AG04450 (cell line): ENCODE measurements around the gene CACNA2D3. TPM values are rescaled to one million over a fixed set of nuclear protein-coding genes. Genes with fewer than 3 reads are reported as not detected.
A peak's percentile ranks its signal among the peaks of the same experiment; 100 is the strongest.

Source experiments
- CTCF ChIA-PET: fragments of 300-600, 350-600 bp; formaldehyde crosslinking; extraction: SDS; loops from one replicate; lab custom pipeline; 2022; ENCODE audit warnings: antibody characterized with exemption, inconsistent platforms; lab: Charles Lee
- POLR2A ChIA-PET: fragments of 350-600 bp; formaldehyde crosslinking; extraction: SDS; loops from one replicate; lab custom pipeline; 2021; ENCODE audit warnings: antibody characterized with exemption, inconsistent platforms; lab: Yijun Ruan, JAX
- DNase-seq: peaks from one replicate; pipeline ENCODE4 v3.0.0-alpha.2; 2011; ENCODE audit warnings: low read depth, low spot score
- H3K27ac ChIP-seq: one replicate; pipeline ENCODE4 v1.5.1; 2012; ENCODE audit warnings: low read depth, low read length, control low read depth
- H3K27me3 ChIP-seq: one replicate; pipeline ENCODE4 v1.6.0; 2012; ENCODE audit warnings: low read length; ENCODE audit not compliant: control insufficient read depth, insufficient read depth
- H3K4me3 ChIP-seq: 2 replicates; pipeline ENCODE4 v1.5.1; 2011; ENCODE audit warnings: mild to moderate bottlenecking, low read depth, low read length, control low read depth
- H3K9me3 ChIP-seq: 2 replicates; pipeline ENCODE4 v1.5.1; 2012; ENCODE audit warnings: low read length; ENCODE audit not compliant: control insufficient read depth, insufficient read depth
- polyA plus RNA-seq: library from polyadenylated mRNA; depleted of rRNA; stranded (reverse); fragments of >200 nt; gene quantifications from 2 replicates; pipeline ENCODE4 v1.2.3, GENCODE V29; 2011
- TF ChIP-seq, protein P1 (sequence below): IDR thresholded peaks from 2 replicates; pipeline ENCODE4 v1.5.1; 2011; ENCODE audit warnings: low read depth, low read length, control low read depth, inconsistent platforms

CACNA2D3 gene
- polyA plus RNA-seq, 1 experiment = 0.32 TPM

DNA sequence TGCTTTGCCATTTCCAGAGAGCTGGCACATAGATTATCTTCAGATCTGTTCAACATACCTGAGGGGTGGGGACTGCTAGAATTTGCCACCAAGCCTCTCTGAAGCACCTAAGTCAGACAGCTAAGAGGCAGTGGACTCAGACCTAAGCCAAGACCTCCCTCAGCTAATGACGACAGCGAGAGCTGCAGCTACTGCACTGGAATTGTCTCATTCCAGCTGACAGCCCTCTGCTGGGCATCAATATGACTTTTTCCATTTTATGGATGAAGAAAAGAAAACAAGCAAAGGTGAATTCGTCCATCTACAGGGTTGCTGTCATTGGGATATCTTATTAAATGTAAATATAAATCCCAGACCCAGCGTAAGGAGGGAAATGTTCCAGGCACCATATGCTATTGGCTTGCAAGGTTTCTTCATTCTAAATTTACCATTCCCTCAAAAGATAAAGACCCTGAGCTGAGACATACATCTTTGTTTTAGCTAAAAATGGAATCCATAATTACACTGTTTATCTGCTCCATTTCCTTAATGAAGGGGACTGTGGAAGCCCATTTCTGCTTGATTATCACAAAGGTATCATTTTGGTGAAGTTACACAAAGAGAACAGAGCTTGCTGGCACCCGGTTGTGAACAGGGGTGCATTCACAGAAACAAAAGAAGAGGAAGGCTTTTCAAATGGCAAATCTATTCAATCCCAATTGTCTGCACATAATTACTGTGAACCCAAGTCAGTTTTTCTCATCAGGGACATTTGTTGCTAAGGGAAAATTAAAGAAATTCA is 891.0 kb downstream of the CACNA2D3 start:
- Histone ChIP-seq H3K27ac (no peak overlapping the region), H3K27me3 (no peaks in the 10 kb centered on the region), H3K9me3 (no peaks in the 10 kb centered on the region), H3K4me3 (no peak overlapping the region)
- POLR2A ChIA-PET = interaction anchor here (1.0 kb wide), 1 partner anchor 47 kb away, joined by 3 read pairs; no protein-coding TSS in a partner anchor
- TF ChIP-seq, protein P1, sequence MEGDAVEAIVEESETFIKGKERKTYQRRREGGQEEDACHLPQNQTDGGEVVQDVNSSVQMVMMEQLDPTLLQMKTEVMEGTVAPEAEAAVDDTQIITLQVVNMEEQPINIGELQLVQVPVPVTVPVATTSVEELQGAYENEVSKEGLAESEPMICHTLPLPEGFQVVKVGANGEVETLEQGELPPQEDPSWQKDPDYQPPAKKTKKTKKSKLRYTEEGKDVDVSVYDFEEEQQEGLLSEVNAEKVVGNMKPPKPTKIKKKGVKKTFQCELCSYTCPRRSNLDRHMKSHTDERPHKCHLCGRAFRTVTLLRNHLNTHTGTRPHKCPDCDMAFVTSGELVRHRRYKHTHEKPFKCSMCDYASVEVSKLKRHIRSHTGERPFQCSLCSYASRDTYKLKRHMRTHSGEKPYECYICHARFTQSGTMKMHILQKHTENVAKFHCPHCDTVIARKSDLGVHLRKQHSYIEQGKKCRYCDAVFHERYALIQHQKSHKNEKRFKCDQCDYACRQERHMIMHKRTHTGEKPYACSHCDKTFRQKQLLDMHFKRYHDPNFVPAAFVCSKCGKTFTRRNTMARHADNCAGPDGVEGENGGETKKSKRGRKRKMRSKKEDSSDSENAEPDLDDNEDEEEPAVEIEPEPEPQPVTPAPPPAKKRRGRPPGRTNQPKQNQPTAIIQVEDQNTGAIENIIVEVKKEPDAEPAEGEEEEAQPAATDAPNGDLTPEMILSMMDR = peak; percentile 41
- CTCF ChIA-PET = interaction anchor here (0.7 to 1.5 kb wide), 4 partner anchors 9 to 160 kb away, joined by 3 to 5 read pairs (median 3); no protein-coding TSS in a partner anchor
- no peak for DNase-seq

DNA sequence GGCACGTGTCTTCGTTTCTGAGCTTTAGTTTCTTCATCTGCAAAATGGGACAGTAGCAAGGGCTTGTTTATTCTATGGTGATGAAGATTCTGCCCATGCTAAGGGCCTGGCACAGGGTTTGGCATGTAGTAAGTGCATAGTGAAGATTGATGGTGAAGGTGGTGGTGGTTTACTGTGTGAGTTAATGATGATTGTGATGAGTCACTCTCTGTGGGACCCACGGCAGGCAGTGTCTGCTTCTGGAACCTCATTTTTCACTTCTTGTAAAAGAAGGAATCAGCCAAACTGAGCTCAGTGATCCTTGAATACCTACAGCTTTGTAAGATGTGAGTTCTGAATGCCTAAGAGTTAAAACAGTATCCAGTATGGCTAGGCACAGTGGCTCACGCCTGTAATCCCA is 891.7 kb downstream of the CACNA2D3 start:
- H3K27me3 ChIP-seq = no peaks in the 10 kb centered on the region
- H3K9me3 ChIP-seq = no peaks in the 10 kb centered on the region
- H3K4me3 ChIP-seq = no peak overlapping the region
- H3K27ac ChIP-seq = no peak overlapping the region
- DNase-seq = no peak
- ChIA-PET POLR2A (interaction anchor here (1.0 kb wide), 1 partner anchor 48 kb away, joined by 3 read pairs; no protein-coding TSS in a partner anchor), CTCF (interaction anchor here (0.8 to 1.5 kb wide), 3 partner anchors 53 to 161 kb away, joined by 3 to 5 read pairs (median 3); no protein-coding TSS in a partner anchor)
- TF ChIP-seq, protein P1 = no peak

DNA sequence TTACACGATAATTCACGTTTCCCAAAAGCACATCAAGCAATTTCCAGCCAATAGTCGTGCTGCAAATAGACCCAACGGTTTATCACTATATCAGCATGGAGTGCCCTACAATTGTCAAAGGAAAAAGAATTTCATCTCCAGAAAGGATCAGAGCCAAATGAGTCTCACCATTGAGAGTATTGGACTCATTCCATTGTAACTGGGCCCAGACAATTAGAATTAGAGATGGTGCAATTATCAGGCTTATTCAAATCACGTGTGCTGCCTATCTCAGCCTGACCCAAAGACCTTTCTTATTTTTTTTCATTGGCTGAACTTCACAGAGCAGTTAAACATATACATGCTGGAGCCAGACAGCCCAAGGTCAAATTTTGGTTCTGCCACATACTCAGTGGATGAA is 892.6 kb downstream of the CACNA2D3 start:
- H3K27ac ChIP-seq = no peak overlapping the region
- TF ChIP-seq, protein P1 = no peak

DNA sequence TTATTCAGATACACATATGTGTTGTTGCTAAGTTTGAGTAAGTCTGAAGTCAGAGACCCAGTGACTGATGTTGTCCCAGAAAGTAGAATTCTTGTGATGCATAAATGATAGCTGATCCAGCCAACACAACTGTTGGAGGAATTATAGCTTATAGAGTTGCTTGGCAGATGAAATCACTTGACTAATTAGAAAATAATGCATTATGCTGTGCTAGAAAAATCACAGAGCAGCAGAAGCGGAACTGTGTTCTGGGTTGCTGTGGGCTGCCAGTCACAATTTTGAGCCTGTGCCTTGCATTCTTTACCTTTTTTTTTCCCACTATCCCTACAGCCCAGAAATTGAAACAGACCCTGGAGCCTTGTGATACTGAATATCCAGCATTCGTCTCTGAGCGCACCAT is 895.5 kb downstream of the CACNA2D3 start:
- TF ChIP-seq, protein P1 = no peak
- ChIA-PET CTCF (no interaction called here), POLR2A (no interaction called here)
- no peaks in the 10 kb centered on the region for H3K9me3 ChIP-seq
- DNase-seq = no peak
- no peaks in the 10 kb centered on the region for H3K27me3 ChIP-seq
- H3K4me3 ChIP-seq = no peak overlapping the region
- no peak overlapping the region for H3K27ac ChIP-seq

More for the DNA sequence above, 892.6 kb downstream of the CACNA2D3 start:
- ChIA-PET POLR2A (no interaction called here), CTCF (interaction anchor here (1.2 kb wide), 1 partner anchor 18 kb away, joined by 3 read pairs; no protein-coding TSS in a partner anchor)
- no peak overlapping the region for H3K4me3 ChIP-seq
- H3K27me3 ChIP-seq = no peaks in the 10 kb centered on the region
- H3K9me3 ChIP-seq = no peaks in the 10 kb centered on the region
- DNase-seq = no peak

DNA sequence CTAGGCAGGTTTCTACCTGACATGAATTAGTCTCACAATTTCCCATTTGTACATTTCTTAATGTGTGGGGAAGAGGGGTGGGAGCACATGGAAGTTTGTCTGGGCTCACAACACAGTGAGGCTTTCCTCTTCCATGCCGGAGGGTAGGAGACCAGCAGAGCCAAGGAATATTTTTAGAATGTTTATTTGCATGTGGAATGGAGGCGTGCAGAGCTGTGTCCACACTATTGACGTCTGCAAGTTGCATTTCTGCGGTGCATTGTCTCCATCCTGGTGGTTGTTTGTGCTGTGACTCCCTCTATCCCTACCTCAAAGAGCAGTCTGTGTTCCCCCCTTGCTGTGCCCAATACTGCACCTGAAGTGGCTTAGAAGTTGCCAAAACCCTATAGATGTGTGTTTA is 908.6 kb downstream of the CACNA2D3 start:
- CTCF ChIA-PET = interaction anchor here (0.6 kb wide), 1 partner anchor 33 kb away, joined by 3 read pairs; no protein-coding TSS in a partner anchor
- TF ChIP-seq, protein P1 = no peak
- POLR2A ChIA-PET = no interaction called here
- DNase-seq = peak; percentile 8
- no peak overlapping the region for H3K4me3 ChIP-seq
- H3K27me3 ChIP-seq = no peaks in the 10 kb centered on the region
- no peak overlapping the region for H3K27ac ChIP-seq
- H3K9me3 ChIP-seq = no peaks in the 10 kb centered on the region
